Measurements from ENCODE around the gene CEACAM19.
"Not testable (repeated sequence)": the region's sequence is repeated elsewhere in the genome, so short reads cannot be mapped to it uniquely, and the experiment has no call there.

Gene CEACAM19

DNA sequence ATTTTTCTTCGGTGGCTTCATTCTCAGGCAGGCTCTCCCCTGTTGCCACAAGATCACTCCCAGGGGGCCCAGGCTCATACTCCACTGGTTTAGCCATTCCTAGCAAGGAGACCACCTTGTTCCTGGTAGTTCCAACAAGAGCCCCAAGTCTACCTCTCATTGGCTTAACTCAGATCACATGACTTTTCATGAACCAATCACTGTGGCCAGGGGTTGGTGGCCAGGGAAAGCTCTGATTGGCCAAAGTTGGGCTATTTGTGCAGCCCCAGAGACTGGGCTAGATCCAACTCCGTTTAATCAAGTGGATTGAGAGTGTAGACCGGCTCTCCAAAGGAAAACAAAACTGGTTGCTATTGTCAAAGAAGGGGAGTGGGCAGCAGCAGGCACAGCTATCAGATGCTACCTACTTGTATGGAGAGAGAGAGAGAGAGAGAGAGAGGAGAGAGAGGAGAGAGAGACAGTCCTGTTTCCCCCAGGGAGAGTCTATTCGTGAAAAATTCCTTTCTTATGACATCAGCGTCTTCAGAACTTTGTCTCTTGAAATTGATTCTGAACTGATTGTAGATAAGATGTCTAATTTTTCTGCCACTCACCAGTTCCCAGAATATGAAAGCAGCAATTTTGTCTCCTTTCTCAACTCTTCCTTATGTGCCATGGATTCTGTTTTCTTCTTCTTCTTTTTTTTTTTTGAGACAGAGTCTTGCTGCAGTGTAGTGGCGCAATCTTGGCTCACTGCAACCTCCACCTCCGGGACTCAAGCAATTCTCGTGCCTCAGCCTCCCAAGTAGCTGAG lies 5.9 kb downstream of the CEACAM19 start:
- no peak for DNase-seq

DNA sequence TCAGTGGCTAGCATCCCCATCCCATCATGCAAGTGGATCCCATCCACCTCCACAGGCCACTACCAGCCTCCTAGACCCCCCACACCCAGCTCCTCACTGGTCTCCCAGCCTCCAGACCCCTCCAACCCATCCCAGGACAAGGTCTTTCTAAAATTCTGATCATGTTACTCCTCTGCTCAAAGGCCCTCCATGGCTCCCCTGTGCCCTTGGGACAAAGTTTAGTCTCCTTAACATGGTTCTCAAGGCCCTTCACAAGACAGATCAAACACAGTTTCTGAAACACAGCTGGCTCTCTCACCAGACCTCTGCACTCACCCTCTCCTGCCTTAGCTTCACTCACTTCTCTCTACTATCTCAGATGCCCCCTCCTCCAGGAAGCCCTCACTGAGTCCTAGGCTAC lies 9.3 kb downstream of the CEACAM19 start:
- DNase-seq, result no peak

DNA sequence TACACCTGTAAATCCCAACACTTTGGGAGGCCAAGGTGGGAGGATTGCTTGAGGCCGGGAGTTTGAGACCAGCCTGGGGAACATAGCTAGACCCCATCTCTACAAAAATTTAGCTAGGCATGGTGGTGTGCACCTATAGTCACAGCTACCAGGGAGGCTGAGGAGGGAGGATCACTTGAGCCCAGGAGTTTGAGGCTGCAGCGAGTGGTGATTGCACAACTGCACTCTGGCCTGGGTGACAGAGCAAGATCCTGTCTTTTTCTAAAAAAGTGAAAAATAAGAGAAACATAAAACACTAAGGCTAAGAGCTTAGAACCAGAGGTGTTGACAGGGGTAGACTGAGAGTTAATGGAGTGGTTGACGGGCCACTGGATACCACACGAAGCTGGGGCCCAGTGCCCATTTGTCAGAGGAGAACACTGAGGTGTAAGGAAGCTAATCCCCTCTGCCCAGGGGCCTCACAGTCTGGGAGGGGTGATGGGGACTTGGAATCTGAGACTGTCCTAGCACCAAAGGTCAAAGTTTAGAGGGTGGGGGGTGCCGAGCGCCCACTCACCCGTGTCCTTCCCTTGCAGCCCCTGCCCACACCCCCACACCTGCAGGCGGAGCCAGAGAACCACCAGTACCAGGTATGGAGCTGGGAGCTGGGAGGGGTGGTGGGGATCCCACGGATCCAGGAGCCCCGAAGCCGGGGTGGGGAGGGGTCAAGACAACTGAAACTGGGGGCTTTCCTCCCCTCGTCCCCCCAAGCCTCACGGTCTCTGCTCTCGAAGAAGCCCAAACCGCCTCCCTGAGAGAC lies 10.9 kb downstream of the CEACAM19 start:
- DNase-seq, result no peak

DNA sequence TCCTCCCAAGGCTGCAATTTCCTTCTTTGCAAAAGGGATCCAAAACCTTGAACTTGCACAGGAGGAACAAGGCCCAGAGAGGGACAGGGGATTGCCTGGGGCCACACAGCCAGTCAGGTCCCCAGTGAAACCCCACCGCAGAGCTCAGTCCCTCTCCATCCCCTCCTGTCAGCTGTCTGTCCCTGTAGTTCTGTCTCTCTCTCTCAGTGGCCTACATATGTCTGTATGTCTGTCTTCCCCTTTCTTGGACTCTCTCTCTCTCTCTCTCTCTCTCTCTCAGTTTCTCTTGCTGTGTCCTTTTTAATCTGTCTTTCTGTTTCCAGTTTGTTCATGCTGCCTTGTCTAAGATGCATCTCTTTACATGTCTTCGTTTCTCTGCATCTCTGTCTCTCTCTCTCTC lies 11.5 kb downstream of the CEACAM19 start:
- DNase-seq, result no peak

DNA sequence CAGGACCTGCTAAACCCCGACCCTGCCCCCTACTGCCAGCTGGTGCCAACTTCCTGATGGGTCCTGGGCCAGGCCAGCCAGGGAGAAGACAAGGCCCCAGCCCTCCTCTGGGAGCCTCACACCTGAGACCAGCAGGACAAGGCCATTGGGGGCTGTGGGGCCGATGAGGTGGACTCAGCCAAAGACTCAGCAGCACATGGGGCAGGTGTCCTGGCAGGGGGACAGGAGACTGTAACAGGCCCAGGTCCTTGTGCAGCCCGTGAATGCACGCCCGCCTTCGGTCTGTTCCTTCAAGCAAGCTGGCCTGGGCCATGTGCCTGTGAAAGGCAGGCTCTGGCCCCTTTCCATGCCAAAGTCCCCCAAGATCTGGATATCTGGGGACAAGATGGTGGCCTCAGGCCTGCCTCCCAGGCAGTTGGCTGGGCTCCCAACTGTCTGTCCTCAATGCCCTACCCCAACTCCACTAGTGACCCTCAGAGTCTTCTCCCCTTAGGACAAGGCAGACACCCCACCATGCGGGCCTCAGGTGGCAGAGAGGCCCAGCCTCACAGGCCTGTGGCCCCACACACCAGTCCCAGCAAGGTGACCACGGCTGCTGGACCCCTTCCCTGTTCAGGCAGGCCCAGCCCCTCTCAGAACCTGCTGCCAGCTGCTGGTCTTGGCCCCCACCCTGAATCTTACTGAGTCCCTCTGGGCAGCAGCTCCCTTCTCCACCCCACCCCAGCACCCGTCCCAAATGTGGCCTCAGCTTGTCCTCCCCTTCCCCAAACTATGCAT lies 12.3 kb downstream of the CEACAM19 start:
- DNase-seq, result no peak

DNA sequence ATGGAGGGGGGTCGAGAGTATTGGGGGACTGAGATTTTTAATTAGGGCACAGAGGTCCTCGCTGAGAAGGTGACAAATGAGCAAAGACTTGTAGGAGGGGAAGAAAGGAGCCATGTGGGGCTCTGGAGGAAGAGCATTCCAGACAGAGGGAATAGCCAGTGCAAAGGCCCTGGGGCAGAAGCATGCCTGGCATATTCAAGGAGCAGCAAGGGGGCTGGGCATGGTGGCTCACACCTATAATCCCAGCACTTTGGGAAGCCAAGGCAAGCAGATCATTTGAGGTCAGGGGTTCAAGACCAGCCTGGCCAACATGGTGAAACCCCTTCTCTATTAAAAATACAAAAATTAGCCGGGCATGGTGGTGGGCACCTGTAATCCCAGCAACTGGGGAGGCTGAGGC lies 13.1 kb downstream of the CEACAM19 start:
- not testable (repeated sequence) for DNase-seq

DNA sequence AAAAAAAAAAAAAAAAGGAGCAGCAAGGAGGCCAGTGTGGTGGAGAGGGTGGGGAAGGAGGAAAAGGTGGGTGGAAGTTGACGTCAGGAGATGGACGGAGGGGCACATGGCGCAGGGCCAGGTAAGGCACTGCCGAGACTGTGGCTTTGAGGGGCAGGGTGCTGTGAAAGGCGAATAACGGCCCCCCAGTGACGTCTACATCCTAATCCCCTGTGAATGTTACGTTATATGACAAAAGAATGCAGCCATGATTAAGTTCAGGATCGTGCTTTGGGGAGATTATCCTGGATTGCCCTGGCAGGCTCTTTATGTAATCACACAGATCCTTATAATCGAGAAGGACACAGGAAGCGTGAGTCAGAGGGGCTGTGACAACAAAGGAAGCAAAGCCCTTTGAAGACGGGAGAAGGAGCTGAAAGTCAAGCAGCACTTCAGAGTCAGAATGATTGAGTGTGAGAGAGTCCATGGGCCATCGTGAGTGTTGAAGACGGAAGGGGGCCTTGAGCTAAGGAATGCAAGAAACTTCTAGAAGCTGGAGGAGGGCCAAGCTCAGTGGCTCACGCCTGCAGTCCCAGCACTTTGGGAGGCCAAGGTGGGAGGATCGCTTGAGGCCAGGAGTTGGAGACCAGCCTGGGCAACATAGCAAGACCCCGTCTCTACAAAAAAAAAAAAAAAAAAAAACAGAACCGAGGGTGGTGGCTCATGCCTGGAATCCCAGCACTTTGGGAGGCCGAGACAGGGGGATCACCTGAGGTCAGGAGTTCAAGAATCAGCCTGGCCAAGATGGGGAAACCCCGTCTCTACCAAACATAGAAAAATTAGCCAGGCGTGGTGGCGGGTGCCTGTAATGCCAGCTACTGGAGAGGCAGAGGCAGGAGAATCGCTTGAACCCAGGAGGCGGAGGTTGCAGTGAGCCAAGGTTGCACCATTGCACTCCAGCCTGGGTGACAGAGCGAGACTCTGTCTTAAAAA lies 13.9 kb downstream of the CEACAM19 start:
- DNase-seq, result no peak

DNA sequence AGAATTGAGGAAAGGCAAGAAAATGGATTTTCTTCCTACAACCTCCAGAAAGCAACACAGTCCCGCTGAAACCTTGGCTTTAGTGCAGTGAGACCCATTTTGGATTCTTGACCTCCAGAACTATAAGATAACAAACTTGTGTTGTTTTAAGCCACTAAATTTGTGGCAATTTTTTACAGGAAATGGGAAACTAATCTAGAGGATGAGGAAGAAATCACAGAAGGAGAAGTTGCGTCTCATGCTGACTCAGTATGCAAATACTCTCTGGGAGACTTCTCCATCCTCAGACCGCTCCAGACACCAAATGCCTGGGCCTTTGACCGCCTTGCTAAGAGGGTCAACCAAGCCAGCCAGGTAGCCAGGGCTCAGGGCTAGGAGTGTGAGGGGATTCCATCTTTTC lies 14.6 kb downstream of the CEACAM19 start:
- no peak for DNase-seq

DNA sequence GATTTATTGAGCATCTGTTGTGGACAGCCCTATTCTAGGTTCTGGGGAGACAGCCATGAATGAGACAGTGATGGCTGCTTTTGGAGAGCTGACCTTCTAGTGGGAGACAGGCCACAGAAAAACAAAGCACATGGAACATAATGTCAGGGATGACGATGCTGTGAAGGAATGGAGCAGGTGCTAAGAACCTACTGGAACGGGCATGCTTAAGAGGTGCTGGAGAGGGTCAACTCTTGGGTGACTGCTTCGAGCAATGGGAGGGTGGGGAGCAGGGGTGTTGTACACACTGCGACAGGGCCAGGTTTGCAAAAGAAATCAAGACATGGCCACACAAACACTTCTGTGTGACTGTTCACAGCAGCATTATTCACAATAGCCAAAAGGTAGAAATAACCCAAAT lies 15.6 kb downstream of the CEACAM19 start:
- DNase-seq, result no peak

DNA sequence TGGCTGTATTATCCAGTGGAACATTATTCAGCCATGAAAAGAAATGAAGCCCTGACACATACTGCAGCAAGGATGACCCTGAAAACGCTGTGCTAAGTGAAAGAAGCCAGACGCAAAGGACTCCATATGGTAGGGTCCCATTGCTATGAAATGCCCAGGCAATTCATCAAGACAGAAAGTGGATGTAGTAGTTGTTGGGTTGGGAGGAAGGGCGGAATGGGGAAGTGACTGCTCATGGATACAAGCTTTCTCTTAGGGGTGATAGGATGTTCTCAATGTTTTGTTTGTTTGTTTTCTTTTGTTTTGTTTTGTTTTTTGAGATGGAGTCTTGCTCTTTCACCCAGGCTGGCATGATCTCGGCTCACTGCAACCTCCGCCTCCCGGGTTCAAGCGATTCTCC lies 16.6 kb downstream of the CEACAM19 start:
- no peak for DNase-seq

DNA sequence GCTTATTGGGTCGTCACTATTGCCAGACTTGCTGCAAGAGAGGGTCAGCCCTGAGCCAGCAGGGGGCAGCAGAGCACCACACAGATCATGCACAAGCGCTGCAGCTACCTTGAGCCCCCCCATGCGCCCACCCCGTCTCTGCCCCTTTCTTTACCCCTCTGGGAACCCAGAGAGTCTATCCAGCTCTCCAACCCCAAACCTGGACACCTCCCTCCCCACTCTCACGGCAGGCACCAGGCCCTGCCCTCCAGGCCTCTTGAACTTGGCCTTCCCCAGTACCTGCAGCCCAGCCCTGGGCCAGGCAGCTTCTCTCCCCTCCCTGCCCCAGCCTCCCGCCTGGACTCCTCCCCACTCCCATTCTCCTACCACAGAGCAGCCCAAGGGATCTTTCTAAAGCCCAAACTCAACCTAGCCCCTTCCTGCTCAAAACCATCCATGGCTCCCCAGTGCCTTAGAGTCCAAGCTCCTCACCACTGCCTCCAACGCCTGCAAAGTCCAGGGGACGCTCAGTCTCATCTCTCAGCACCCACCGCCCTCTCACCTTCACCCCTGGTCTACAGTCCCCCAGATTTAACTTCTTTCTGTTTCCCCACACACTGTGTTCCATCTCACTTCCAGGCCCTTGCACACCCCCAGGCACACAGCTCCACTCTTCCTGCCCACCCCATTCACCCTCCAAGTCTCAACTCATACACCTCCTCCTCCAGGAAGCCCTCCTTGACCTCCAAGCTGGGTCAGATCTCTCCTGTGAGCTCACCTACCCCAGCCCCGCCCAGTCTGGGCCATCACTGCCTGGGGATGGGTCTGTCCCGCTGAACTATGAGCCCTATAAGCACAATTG lies 18.2 kb downstream of the CEACAM19 start:
- peak; percentile 46 to 69 for DNase-seq

DNA sequence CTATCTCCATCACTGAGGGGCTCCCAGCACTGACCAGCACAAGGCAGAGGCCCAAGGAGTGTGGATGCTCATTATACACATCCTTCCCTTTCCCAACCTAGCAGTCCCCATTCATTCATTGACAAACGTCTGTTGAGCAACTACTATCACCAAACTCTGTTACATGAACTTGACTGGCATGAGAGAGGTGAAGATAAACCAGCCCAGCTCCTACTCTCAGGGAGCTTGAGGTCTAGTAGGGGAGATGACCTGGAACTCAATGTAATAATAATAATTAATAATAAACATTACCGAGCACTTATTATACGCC lies 18.8 kb downstream of the CEACAM19 start:
- no peak for DNase-seq

DNA sequence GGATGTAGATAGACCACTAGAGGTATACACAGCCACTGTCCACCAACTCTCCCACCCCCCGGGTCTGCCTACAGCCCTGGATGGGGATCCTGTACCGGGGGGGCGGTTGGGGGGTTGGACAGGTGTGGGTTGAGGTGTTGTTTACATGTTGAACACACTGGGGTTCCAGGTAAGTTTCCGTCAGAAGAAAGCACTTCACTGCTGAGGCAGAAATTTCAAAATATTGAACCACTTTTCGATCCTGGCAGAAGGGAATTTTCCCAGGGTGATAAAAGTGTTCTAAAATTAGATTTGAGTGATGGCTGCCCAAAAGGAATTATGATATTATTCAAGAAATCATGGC lies 21.1 kb downstream of the CEACAM19 start:
- no peak for DNase-seq

DNA sequence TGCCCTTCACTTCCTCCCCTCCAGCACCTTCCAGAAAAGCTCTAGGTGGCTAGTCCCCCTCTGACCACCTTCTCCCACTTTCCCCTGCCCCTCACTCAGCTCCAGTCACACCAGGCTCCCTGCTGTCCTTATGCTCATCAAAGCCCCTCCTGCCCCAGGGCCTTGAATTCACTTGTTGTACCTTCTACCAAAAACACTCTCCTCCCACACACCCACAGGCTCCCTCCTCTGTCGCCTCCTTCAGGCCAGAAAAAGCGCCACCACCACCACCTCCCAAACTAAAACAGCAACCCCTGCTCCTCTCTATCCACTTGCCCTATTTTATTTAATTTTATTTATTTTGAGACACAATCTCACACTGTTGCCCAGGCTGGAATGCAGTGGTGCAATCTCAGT lies 22.9 kb downstream of the CEACAM19 start:
- DNase-seq, result peak in 1 of 2 experiments; percentile 20

DNA sequence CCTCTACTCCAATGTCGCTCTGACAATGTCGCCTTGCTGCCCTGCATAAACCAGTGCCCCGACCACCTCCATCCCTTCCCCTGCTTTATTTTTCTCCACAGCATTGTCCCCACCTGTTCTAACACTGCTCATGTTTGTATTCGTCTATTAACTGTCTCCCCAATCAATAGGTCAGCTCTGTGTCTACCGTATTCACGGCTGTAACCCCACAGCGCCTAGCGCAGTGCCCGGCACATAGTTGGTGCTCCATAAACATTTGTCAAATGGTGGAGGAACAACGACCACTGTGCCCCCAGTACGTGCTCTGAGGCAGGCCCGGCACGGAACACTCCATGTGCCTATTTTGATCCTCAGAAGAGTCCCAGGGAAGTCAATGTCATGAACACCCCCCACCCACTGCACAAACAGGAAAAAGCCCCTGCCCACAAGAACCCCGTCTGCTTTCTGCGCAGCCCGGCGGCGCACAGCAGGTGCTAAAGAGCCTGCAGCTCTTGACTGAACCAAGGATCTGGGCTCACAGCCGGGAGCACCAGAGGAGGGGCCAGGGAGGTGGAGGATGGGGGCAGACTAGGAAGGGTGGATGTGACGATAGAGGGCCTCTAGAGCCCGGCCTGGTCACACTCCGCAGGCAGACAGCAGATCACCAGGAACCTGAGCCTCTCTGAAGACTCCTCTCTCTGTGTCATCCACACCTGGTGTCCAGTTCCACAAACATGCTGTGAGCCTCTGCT lies 25.8 kb downstream of the CEACAM19 start:
- DNase-seq, result peak; percentile 85 to 89

DNA sequence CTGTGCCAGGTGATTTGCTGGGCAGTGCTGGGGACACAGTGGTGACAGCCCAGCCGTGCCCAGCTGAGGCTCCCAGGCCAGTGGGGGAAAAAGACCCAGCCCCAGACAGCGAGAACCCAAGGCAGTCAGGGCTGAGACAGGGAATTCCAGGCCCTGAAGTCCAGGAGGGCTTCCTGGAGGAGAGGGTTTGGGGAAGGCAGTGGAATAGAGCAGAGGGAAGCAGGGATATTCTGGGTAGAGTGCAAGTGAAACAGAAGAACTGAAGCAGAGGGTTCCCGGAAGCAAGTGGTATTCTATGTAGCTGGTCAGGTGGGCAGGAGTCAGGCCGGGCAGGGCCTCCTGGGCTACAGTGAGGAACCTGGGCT lies 26.4 kb downstream of the CEACAM19 start:
- no peak for DNase-seq

DNA sequence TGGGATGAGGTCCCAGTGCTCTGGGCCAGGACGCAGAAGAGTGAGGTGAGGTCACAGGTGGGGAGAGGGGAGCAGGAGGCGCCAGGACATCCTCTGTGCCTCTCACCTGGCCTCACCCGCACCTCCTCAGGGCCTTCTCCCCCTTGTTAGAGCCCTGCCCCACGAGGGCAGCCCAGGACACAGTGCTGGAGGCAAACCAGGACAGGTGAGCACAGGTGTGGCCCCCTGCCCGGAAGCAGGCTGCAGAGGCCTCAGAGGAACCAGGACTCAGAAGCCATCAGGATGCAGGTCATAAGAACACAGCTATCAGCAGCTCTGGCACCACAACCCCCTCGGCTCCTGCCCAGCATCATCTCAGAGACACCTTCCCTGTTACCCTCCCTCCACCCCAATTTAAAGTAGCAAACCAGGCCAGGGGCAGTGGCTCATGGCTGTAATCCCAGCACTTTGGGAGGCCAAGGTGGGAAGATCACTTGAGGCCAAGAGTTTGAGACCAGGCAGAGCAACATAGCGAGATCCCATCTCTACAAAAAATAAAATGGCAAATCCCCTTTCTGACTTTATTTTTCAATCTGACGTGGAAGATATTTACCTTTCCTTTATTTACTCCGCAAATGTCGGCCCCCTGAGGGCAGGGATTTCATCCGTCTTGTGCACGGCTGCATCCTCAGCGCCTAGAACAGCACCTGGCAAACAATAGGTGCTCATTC lies 27.4 kb downstream of the CEACAM19 start, which contains the start of gene CEACAM16:
TSS of gene CEACAM16 (plus strand) at position 660 of the 710 bp plus-strand sequence. CDS start 2,306 bp downstream, outside the sequence.
- no peak for DNase-seq

DNA sequence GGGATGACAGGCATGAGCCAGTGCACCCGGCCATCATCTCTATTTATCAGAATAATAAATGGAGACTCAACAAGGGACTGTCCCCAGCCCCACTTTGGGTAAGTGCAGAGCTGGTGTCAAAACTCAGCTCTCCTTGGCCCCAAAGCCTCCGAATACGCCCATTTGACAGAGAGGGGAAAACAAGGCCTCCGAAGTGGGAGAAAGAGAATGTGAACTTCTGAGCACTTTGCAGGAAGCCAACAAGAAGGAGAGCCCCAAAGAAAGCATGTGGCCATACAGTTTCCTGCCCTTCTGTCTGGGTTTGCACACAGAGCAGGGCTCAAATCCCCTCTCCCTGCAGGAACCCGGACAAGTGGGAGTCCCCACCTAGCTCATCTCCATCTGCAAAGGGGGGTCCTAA lies 29.3 kb downstream of the CEACAM19 start:
- DNase-seq, result no peak

DNA sequence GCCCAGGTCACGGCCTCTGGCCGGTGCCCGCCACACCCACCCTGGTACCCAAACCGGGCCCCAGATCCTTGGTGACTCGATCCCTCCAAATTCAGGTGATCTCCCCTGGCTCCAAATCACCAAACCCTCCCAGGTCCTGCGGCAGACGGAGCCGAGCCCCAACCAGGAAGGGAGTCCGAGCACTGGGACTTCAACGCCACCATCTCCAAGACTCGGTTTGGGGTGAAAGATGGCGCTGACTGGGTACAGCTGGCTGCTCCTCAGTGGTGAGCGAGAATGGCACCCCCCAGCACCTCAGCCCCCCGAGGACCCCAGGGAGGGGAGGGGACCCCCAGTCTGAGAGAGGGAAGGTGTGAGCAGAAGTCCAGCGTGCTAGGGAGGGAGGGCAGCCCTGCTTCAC lies 29.9 kb downstream of the CEACAM19 start:
- no peak for DNase-seq

DNA sequence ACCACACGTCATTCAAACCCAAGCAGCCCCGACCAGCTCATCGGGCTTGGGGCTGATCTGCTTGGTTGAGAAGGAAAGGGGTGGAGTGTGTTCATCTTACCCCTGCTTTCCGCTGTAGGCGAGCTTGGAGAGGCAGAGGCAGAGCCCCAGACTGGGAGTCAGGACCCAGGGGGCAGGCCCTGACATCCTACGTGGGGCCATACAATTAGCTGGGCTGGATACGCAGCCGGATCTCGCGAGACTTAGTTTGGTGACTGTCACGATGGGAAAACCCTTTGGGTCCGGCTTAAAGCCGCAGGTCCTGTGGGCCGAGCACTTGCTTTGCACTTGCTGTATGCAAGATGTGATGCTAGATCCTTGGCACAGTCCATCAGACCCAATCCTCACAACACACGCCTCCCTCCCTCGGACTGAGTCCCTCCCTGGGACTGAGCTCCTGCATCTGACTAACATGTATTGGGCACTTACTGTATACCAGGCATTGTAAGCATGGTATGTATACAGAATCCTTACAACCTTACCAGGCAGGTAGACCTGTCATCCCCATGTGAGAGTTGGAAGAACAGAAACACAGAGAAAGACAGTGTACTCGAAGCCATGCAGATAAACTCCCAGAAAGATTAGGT lies 31.4 kb downstream of the CEACAM19 start:
- DNase-seq, result no peak

Data from SHP77 (cell line).